NOMO-1 treated with DMSO at 0.1 percent for 48 hours (cell line): ENCODE data around the gene CAMSAP1.

ENCODE experiments used
- DNase-seq: peaks from one replicate; lab custom pipeline; 2025; ENCODE audit not compliant: unreplicated experiment; lab: John Stamatoyannopoulos, UW

CAMSAP1 gene

GRCh38 chr9:135840539-135840938 is 66.8 kb downstream of the CAMSAP1 start:
- no peak for DNase-seq

- no peak for DNase-seq
Measured at GRCh38 chr9:135840107-135840506, 67.2 kb downstream of the CAMSAP1 start.

GRCh38 chr9:135839516-135839915 is 67.8 kb downstream of the CAMSAP1 start:
- no peak for DNase-seq

- DNase-seq, result no peak
Measured at GRCh38 chr9:135835131-135835530, 72.2 kb downstream of the CAMSAP1 start.

GRCh38 chr9:135833864-135834263 is 73.5 kb downstream of the CAMSAP1 start:
- no peak for DNase-seq

- DNase-seq, result no peak
Measured at GRCh38 chr9:135830496-135830895, 76.8 kb downstream of the CAMSAP1 start.

- no peak for DNase-seq
Measured at GRCh38 chr9:135828656-135829055, 78.7 kb downstream of the CAMSAP1 start.

GRCh38 chr9:135827866-135828580 is 79.3 kb downstream of the CAMSAP1 start:
- no peak for DNase-seq

- DNase-seq, result no peak
Measured at GRCh38 chr9:135827301-135827700, 80.0 kb downstream of the CAMSAP1 start.

GRCh38 chr9:135826188-135826545 is 81.2 kb downstream of the CAMSAP1 start:
- DNase-seq, result no peak

GRCh38 chr9:135825435-135826187 is 81.7 kb downstream of the CAMSAP1 start:
- DNase-seq, result no peak

GRCh38 chr9:135823036-135823435 is 84.3 kb downstream of the CAMSAP1 start:
- DNase-seq, result no peak

- DNase-seq, result no peak
Measured at GRCh38 chr9:135822374-135822755, 85.0 kb downstream of the CAMSAP1 start.

- no peak for DNase-seq
Measured at GRCh38 chr9:135821733-135822373, 85.5 kb downstream of the CAMSAP1 start.

- no peak for DNase-seq
Measured at GRCh38 chr9:135821116-135821515, 86.2 kb downstream of the CAMSAP1 start.

- DNase-seq, result no peak
Measured at GRCh38 chr9:135820661-135821060, 86.7 kb downstream of the CAMSAP1 start.

GRCh38 chr9:135819905-135820304 is 87.4 kb downstream of the CAMSAP1 start:
- DNase-seq, result no peak

- DNase-seq, result no peak
Measured at GRCh38 chr9:135818718-135819475, 88.4 kb downstream of the CAMSAP1 start.

GRCh38 chr9:135817951-135818717 is 89.2 kb downstream of the CAMSAP1 start:
- DNase-seq, result no peak

GRCh38 chr9:135816651-135816970 is 90.7 kb downstream of the CAMSAP1 start:
- DNase-seq, result no peak
